CD14-positive monocyte (primary cell): ENCODE data around the gene NPAS3. TPM values are rescaled to one million over a fixed set of nuclear protein-coding genes. Genes with fewer than 3 reads are reported as not detected.

ENCODE experiments used
- DNase-seq, 3 donors: peaks; one replicate each; pipeline ENCODE4 v3.0.0-alpha.2; 2011 to 2022
- H2AFZ ChIP-seq: 2 replicates; pipeline ENCODE4 v1.6.0; 2012; ENCODE audit warnings: mild to moderate bottlenecking, low read depth, low read length, inconsistent platforms; ENCODE audit not compliant: insufficient read depth, poor library complexity, severe bottlenecking
- H3K27ac ChIP-seq, 2 donors: 1 replicate in 1 of 2; 2 replicates in 1 of 2; pipeline ENCODE4 v1.5.1; 2012 to 2013; ENCODE audit warnings: low read length in 2 of 2, control low read depth in 1 of 2, inconsistent platforms in 1 of 2, low read depth in 1 of 2, mild to moderate bottlenecking in 1 of 2
- H3K27me3 ChIP-seq, 2 donors: one replicate each; pipeline versions ENCODE4 v1.6.0 to v1.6.1; 2011 to 2013; ENCODE audit warnings: low read length in 2 of 2; ENCODE audit not compliant: control insufficient read depth in 2 of 2, insufficient read depth in 2 of 2
- H3K36me3 ChIP-seq, 2 donors: replicated peaks in 1 of 2; 1 replicate in 1 of 2; 2 replicates in 1 of 2; pipeline versions ENCODE4 v1.5.1 to v1.6.1; 2012 to 2013; ENCODE audit warnings: low read length in 2 of 2, control low read depth in 1 of 2, inconsistent platforms in 1 of 2, mild to moderate bottlenecking in 1 of 2; ENCODE audit not compliant: insufficient read depth in 2 of 2, control insufficient read depth in 1 of 2
- H3K4me1 ChIP-seq, 2 donors: 1 replicate in 1 of 2; 2 replicates in 1 of 2; pipeline versions ENCODE4 v1.5.1 to v1.6.1; 2012 to 2013; ENCODE audit warnings: low read length in 2 of 2, control low read depth in 1 of 2, inconsistent platforms in 1 of 2, mild to moderate bottlenecking in 1 of 2, moderate library complexity in 1 of 2; ENCODE audit not compliant: insufficient read depth in 2 of 2, control insufficient read depth in 1 of 2
- H3K4me2 ChIP-seq: replicated peaks from 2 replicates; pipeline ENCODE3; 2012; ENCODE audit warnings: low read length, moderate library complexity, mild to moderate bottlenecking; ENCODE audit not compliant: poor library complexity, severe bottlenecking; ENCODE audit errors: extremely low read depth
- H3K4me3 ChIP-seq, 3 experiments: fragments of 200-600 bp in 1 of 3; sonication (generic) in 1 of 3; replicated peaks in 1 of 3; 1 replicate in 2 of 3; 2 replicates in 1 of 3; pipeline ENCODE4 v1.5.1; 2011 to 2013; ENCODE audit warnings: low read length in 3 of 3, mild to moderate bottlenecking in 3 of 3, control low read depth in 2 of 3, low read depth in 2 of 3, inconsistent platforms in 1 of 3, moderate library complexity in 1 of 3
- H3K79me2 ChIP-seq: 2 replicates; pipeline ENCODE4 v1.6.0; 2012; ENCODE audit warnings: mild to moderate bottlenecking, control low read depth, inconsistent platforms, low read length, moderate library complexity; ENCODE audit not compliant: insufficient read depth
- H3K9ac ChIP-seq: 2 replicates; pipeline ENCODE4 v1.6.0; 2017; ENCODE audit warnings: low read length, mild to moderate bottlenecking; ENCODE audit not compliant: insufficient read depth, poor library complexity, severe bottlenecking
- H3K9me3 ChIP-seq, 2 donors: replicated peaks in 1 of 2; 1 replicate in 1 of 2; 2 replicates in 1 of 2; pipeline versions ENCODE4 v1.5.1 to v1.6.1; 2012 to 2013; ENCODE audit warnings: low read length in 2 of 2, control low read depth in 1 of 2; ENCODE audit not compliant: control insufficient read depth in 1 of 2, insufficient read depth in 1 of 2
- H4K20me1 ChIP-seq: 2 replicates; pipeline ENCODE4 v1.6.0; 2012; ENCODE audit warnings: mild to moderate bottlenecking, low read length, control low read depth, moderate library complexity; ENCODE audit not compliant: insufficient read depth
- H3K27ac Mint-ChIP-seq, 7 donors: one replicate each; pipeline ENCODE4 v1.8.0; 2020; ENCODE audit warnings: mild to moderate bottlenecking in 7 of 7, mixed read lengths in 7 of 7, moderate library complexity in 6 of 7, inconsistent platforms in 2 of 7
- H3K27me3 Mint-ChIP-seq, 3 donors: one replicate each; pipeline ENCODE4 v1.8.0; 2021 to 2022; ENCODE audit warnings: low read depth in 3 of 3, mild to moderate bottlenecking in 3 of 3, mixed read lengths in 3 of 3, moderate library complexity in 3 of 3, inconsistent platforms in 1 of 3
- H3K36me3 Mint-ChIP-seq, 2 donors: one replicate each; pipeline ENCODE4 v1.8.0; 2020; ENCODE audit warnings: mixed read lengths in 2 of 2, inconsistent platforms in 1 of 2, mild to moderate bottlenecking in 1 of 2
- H3K4me1 Mint-ChIP-seq: one replicate; pipeline ENCODE4 v1.8.0; 2020; ENCODE audit warnings: mild to moderate bottlenecking, mixed read lengths
- H3K4me3 Mint-ChIP-seq, 2 donors: one replicate each; pipeline ENCODE4 v1.8.0; 2020; ENCODE audit warnings: mild to moderate bottlenecking in 2 of 2, mixed read lengths in 2 of 2, moderate library complexity in 1 of 2
- H3K9me3 Mint-ChIP-seq, 7 donors: one replicate each; pipeline ENCODE4 v1.8.0; 2020 to 2022; ENCODE audit warnings: mixed read lengths in 7 of 7, mild to moderate bottlenecking in 6 of 7, moderate library complexity in 6 of 7, inconsistent platforms in 2 of 7
- CTCF ChIP-seq: fragments of 200-600 bp; IDR thresholded peaks from one replicate; pipeline ENCODE4 v1.8.0; 2022; ENCODE audit warnings: antibody characterized with exemption, mild to moderate bottlenecking
- WGBS: methylation state at CpG from one replicate; pipeline ENCODE4 v1.1.5; 2013; ENCODE audit warnings: missing lambda C conversion rate; ENCODE audit not compliant: insufficient coverage; 5-methylcytosine and 5-hydroxymethylcytosine counted together
- intact Hi-C, 2 donors: fragments of 100-400 bp; cut with micrococcal nuclease; formaldehyde crosslinking; loops; one replicate each; pipeline versions ENCODE4 v1.15.0 to v1.15.1; 2023
- polyA plus RNA-seq, 3 donors: library from polyadenylated mRNA; depleted of rRNA in 1 of 3; unstranded in 2 of 3; stranded (reverse) in 1 of 3; fragments of 300-500 nt in 2 of 3; fragments of >200 nt in 1 of 3; fragmentation: Illumina TruSeq in 2 of 3; gene quantifications; 1 replicate in 2 of 3; 2 replicates in 1 of 3; pipeline ENCODE4 v1.2.3, GENCODE V29; 2012 to 2021

NPAS3 gene
- polyA plus RNA-seq, 3 donors = not detected

- no peak overlapping the region for H2AFZ ChIP-seq
- intact Hi-C loops = no loop called here
- WGBS = no CpG with 5 or more reads among the region's 2 CpGs
- Mint-ChIP-seq H3K27me3 (peaks cover 1 to 14% (median 8%) of the 10 kb centered on the region in 3 donors), H3K27ac (no peak overlapping the region), H3K9me3 (peaks cover 0 to 1% (median 0%) of the 10 kb centered on the region in 7 donors), H3K4me3 (no peak overlapping the region), H3K4me1 (no peaks in the 10 kb centered on the region), H3K36me3 (no peaks in the 10 kb centered on the region)
- H4K20me1 ChIP-seq = no peaks in the 10 kb centered on the region
- no peak overlapping the region for H3K4me2 ChIP-seq
- DNase-seq = no peak
- no peak overlapping the region for H3K27ac ChIP-seq
- H3K9me3 ChIP-seq = no peaks in the 10 kb centered on the region
- no peak overlapping the region for H3K9ac ChIP-seq
- no peak for TF ChIP-seq CTCF
- no peak overlapping the region for H3K4me3 ChIP-seq
- H3K79me2 ChIP-seq = no peaks in the 10 kb centered on the region
- peaks cover 6 to 17% of the 10 kb centered on the region in 2 donors for H3K27me3 ChIP-seq
- no peaks in the 10 kb centered on the region for H3K36me3 ChIP-seq
- no peaks in the 10 kb centered on the region for H3K4me1 ChIP-seq
Measured at GRCh38 chr14:32947792-32948191, 9.1 kb downstream of the NPAS3 start.

- intact Hi-C loops = no loop called here
Measured at GRCh38 chr14:32950584-32950983, 11.9 kb downstream of the NPAS3 start.

More at GRCh38 chr14:32950584-32950983, 11.9 kb downstream of the NPAS3 start:
- Histone ChIP-seq H3K27me3 (peaks cover 0 to 7% of the 10 kb centered on the region in 2 donors), H3K79me2 (no peaks in the 10 kb centered on the region), H3K9ac (no peak overlapping the region), H4K20me1 (no peaks in the 10 kb centered on the region), H3K36me3 (no peaks in the 10 kb centered on the region), H3K4me2 (no peak overlapping the region), H3K4me3 (no peak overlapping the region), H3K9me3 (no peaks in the 10 kb centered on the region), H3K27ac (no peak overlapping the region), H3K4me1 (no peaks in the 10 kb centered on the region), H2AFZ (no peak overlapping the region)
- Mint-ChIP-seq H3K27ac (no peak overlapping the region), H3K9me3 (peaks cover 0 to 4% (median 0%) of the 10 kb centered on the region in 7 donors), H3K27me3 (peaks cover 1 to 5% (median 3%) of the 10 kb centered on the region in 3 donors), H3K4me3 (no peak overlapping the region), H3K36me3 (no peaks in the 10 kb centered on the region), H3K4me1 (no peaks in the 10 kb centered on the region)
- WGBS = no CpG with 5 or more reads among the region's 2 CpGs
- TF ChIP-seq CTCF = no peak
- DNase-seq = no peak
